PC-3 (cell line): ENCODE measurements around the gene PPT1. TPM values are rescaled to one million over a fixed set of nuclear protein-coding genes. Genes with fewer than 3 reads are reported as not detected.
"Not testable (repeated sequence)": the region's sequence is repeated elsewhere in the genome, so short reads cannot be mapped to it uniquely, and the experiment has no call there.

Experiments used
- ATAC-seq: fragments of 200-7000 bp; cut with Tn5 transposase; 2 replicates; pipeline ENCODE4 v1.9.1; 2020; ENCODE audit warnings: mild to moderate bottlenecking, moderate library complexity
- BruUV-seq: library from RNA; stranded (reverse); fragments of 400-500 nt; replicated peaks from 2 replicates; lab custom pipeline; 2021; lab: Mats Ljungman, UMichigan
- CTCF ChIA-PET: fragments of 300-600 bp; sonication (Branson Sonifier 250); formaldehyde crosslinking; loops from one replicate; lab custom pipeline; 2022; ENCODE audit warnings: antibody characterized with exemption; lab: Charles Lee
- POLR2A ChIA-PET: fragments of 300-600 bp; sonication (Branson Sonifier 250); formaldehyde crosslinking; loops from one replicate; lab custom pipeline; 2022; ENCODE audit warnings: antibody characterized with exemption; ENCODE audit not compliant: unreplicated experiment; lab: Charles Lee
- DNase-seq: peaks from one replicate; pipeline ENCODE4 v3.0.0-alpha.2; 2015
- H2AFZ ChIP-seq: fragments of 300-600 bp; sonication (generic); 2 replicates; pipeline ENCODE4 v1.6.0; 2016; ENCODE audit warnings: antibody characterized with exemption, low read length
- H3F3A ChIP-seq: fragments of 300-600 bp; sonication (generic); one replicate; pipeline ENCODE4 v1.6.0; 2017; ENCODE audit warnings: antibody characterized with exemption, low read length, control low read depth, mild to moderate bottlenecking; ENCODE audit not compliant: unreplicated experiment
- H3K27ac ChIP-seq: fragments of 300-600 bp; sonication (generic); 2 replicates; pipeline ENCODE4 v1.5.1; 2016; ENCODE audit warnings: mild to moderate bottlenecking, low read length
- H3K27me3 ChIP-seq: fragments of 300-600 bp; sonication (generic); 2 replicates; pipeline ENCODE4 v1.6.1; 2016; ENCODE audit warnings: low read length, mixed read lengths
- H3K36me3 ChIP-seq: fragments of 300-600 bp; sonication (generic); 2 replicates; pipeline ENCODE4 v1.6.1; 2016; ENCODE audit warnings: low read depth, mixed run types, low read length, mixed read lengths
- H3K4me1 ChIP-seq: fragments of 300-600 bp; sonication (generic); 2 replicates; pipeline ENCODE4 v1.5.1; 2016; ENCODE audit warnings: low read length; ENCODE audit not compliant: insufficient read depth
- H3K4me2 ChIP-seq: fragments of 300-600 bp; sonication (generic); 2 replicates; pipeline ENCODE4 v1.6.0; 2016; ENCODE audit warnings: low read length
- H3K4me3 ChIP-seq: fragments of 300-600 bp; sonication (generic); 2 replicates; pipeline ENCODE4 v1.5.1; 2016; ENCODE audit warnings: mild to moderate bottlenecking, low read length, mixed read lengths
- H3K79me2 ChIP-seq: fragments of 300-600 bp; sonication (generic); 2 replicates; pipeline ENCODE4 v1.6.1; 2017; ENCODE audit warnings: low read length, mixed read lengths
- H3K9ac ChIP-seq: fragments of 300-600 bp; sonication (generic); 2 replicates; pipeline ENCODE4 v1.6.0; 2016; ENCODE audit warnings: mild to moderate bottlenecking, low read length
- H3K9me2 ChIP-seq: fragments of 300-600 bp; sonication (generic); replicated peaks from 2 replicates; pipeline ENCODE4 v1.6.1; 2016; ENCODE audit warnings: mixed run types, low read length, mixed read lengths
- H3K9me3 ChIP-seq: fragments of 300-600 bp; sonication (generic); 2 replicates; pipeline ENCODE4 v1.6.1; 2016; ENCODE audit warnings: low read length, mixed read lengths
- H4K20me1 ChIP-seq: fragments of 300-600 bp; sonication (generic); 2 replicates; pipeline ENCODE4 v1.6.1; 2016; ENCODE audit warnings: low read length, mixed read lengths
- EZH2 ChIP-seq: fragments of 300-600 bp; sonication (generic); IDR thresholded peaks from one replicate; pipeline ENCODE4 v1.6.1; 2017; ENCODE audit warnings: antibody characterized with exemption, mild to moderate bottlenecking, low read length; ENCODE audit not compliant: unreplicated experiment
- EZH2phosphoT487 ChIP-seq: fragments of 300-600 bp; sonication (generic); IDR thresholded peaks from 2 replicates; pipeline ENCODE4 v1.6.1; 2018; ENCODE audit warnings: mild to moderate bottlenecking, antibody characterized with exemption, low read length, borderline replicate concordance
- intact Hi-C: fragments of 100-400 bp; cut with micrococcal nuclease; formaldehyde crosslinking; loops from 2 replicates; pipeline ENCODE4 v1.9.0; 2023
- total RNA-seq: library from RNA; depleted of rRNA; stranded (reverse); fragments of >200 nt; gene quantifications from 2 replicates; pipeline ENCODE4 v1.2.3, GENCODE V29; 2014
- TF ChIP-seq, protein P1 (sequence below): fragments of 300-600 bp; sonication (generic); conservative IDR thresholded peaks from 2 replicates; pipeline ENCODE4 v1.5.1; 2017; ENCODE audit warnings: antibody characterized with exemption, low read depth, mild to moderate bottlenecking, low read length

Gene PPT1
- total RNA-seq, 1 experiment from 2014 or later, result 72.9 TPM

- no peaks in the 10 kb centered on the region for H3K9me2 ChIP-seq
- H3K79me2 ChIP-seq, result peaks cover 33% of the 10 kb centered on the region
- no peaks in the 10 kb centered on the region for H4K20me1 ChIP-seq
- POLR2A ChIA-PET, result no interaction called here
- no TSS peak for BruUV-seq
- no peak overlapping the region for H3K4me3 ChIP-seq
- peaks cover 11% of the 10 kb centered on the region; the same call in 1 of the 2 replicates for H3K4me1 ChIP-seq
- H3K9ac ChIP-seq, result no peak overlapping the region
- intact Hi-C loops, result no loop called here
- no peak for ATAC-seq
- CTCF ChIA-PET, result no interaction called here
- no peak overlapping the region for H3K27ac ChIP-seq
- H3K9me3 ChIP-seq, result no peaks in the 10 kb centered on the region
- no peak overlapping the region for H3K4me2 ChIP-seq
- DNase-seq, result no peak
- H3F3A ChIP-seq, result no peaks in the 10 kb centered on the region
- TF ChIP-seq, protein P1, sequence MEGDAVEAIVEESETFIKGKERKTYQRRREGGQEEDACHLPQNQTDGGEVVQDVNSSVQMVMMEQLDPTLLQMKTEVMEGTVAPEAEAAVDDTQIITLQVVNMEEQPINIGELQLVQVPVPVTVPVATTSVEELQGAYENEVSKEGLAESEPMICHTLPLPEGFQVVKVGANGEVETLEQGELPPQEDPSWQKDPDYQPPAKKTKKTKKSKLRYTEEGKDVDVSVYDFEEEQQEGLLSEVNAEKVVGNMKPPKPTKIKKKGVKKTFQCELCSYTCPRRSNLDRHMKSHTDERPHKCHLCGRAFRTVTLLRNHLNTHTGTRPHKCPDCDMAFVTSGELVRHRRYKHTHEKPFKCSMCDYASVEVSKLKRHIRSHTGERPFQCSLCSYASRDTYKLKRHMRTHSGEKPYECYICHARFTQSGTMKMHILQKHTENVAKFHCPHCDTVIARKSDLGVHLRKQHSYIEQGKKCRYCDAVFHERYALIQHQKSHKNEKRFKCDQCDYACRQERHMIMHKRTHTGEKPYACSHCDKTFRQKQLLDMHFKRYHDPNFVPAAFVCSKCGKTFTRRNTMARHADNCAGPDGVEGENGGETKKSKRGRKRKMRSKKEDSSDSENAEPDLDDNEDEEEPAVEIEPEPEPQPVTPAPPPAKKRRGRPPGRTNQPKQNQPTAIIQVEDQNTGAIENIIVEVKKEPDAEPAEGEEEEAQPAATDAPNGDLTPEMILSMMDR, result no peak
- TF ChIP-seq EZH2 (no peak), EZH2phosphoT487 (no peak)
- peaks cover 55% of the 10 kb centered on the region for H3K36me3 ChIP-seq
- H2AFZ ChIP-seq, result no peak overlapping the region
- H3K27me3 ChIP-seq, result no peaks in the 10 kb centered on the region
These were observed 6.2 kb downstream of the PPT1 start for GRCh38 chr1:40090652-40091355.

DNA sequence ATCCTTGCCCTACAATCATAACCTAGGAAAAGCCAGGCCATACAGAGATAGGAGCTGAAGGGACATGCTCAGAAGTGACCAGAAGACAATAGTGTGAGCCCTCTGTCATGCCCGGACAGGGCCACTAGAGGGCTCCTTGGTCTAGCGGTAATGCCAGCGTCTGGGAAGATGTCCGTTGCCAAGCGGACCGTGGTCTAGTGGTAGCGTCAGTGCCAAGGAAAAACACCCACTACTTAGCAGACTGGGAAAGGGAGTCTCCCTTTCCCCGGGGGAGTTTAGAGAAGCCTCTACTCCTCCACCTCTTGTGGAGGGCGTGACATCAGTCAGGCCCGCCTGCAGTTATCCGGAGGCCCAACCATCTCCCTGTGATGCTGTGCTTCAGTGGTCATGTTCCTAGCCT, 12.3 kb downstream of the PPT1 start:
- intact Hi-C loops, result loop anchor here (1.0 to 2.0 kb wide), 3 partner anchors 60 to 320 kb away; no protein-coding TSS in a partner anchor
- DNase-seq, result peak; percentile 81
- H3F3A ChIP-seq, H3K79me2 ChIP-seq, H3K4me2 ChIP-seq, H3K9ac ChIP-seq, H3K4me3 ChIP-seq, BruUV-seq, H3K9me2 ChIP-seq, H3K4me1 ChIP-seq, H2AFZ ChIP-seq, H3K9me3 ChIP-seq, H3K27ac ChIP-seq, CTCF ChIA-PET, H4K20me1 ChIP-seq, POLR2A ChIA-PET, H3K27me3 ChIP-seq, ATAC-seq: not testable (repeated sequence)
- TF ChIP-seq, protein P1, result peak; percentile 65
- H3K36me3 ChIP-seq, result peaks cover 44% of the 10 kb centered on the region

DNA sequence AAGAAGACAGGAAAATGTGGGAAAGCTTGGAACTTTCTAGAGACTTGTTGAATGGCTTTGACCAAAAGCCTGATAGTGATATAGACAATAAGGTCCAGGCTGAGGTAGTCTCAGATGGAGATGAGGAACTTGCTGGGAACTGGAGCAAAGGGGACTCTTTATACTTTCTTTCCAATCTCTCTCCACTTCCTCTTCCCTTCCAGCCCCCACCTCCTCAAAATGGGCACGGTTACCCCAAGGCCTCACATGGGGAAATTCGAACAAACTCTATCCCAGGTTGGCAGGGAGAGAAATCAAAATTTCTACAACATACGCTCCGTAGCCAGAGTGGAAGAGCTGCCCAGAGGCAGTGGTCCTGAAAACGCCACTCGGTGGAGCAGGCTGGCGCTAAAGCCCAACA, 15.2 kb downstream of the PPT1 start:
- Histone ChIP-seq H4K20me1 (no peaks in the 10 kb centered on the region), H3K36me3 (peaks cover 43% of the 10 kb centered on the region), H3K9me2 (no peaks in the 10 kb centered on the region), H3K9me3 (no peaks in the 10 kb centered on the region), H3K27ac (no peak overlapping the region), H3K79me2 (no peaks in the 10 kb centered on the region), H3K4me1 (peaks cover 6% of the 10 kb centered on the region), H2AFZ (no peak overlapping the region), H3K27me3 (no peaks in the 10 kb centered on the region), H3K4me3 (no peak overlapping the region), H3K4me2 (no peak overlapping the region), H3F3A (peaks cover under 1% of the 10 kb centered on the region), H3K9ac (no peak overlapping the region)
- ATAC-seq, result no peak
- ChIA-PET POLR2A (no interaction called here), CTCF (no interaction called here)
- intact Hi-C loops, result no loop called here
- TF ChIP-seq, protein P1, result no peak
- no peak for TF ChIP-seq EZH2phosphoT487
- TF ChIP-seq EZH2, result no peak
- no TSS peak for BruUV-seq
- DNase-seq, result no peak
